GM13977 (cell line): ENCODE measurements around the gene CSTF2.

Experiments used
- DNase-seq: peaks from one replicate; pipeline ENCODE4 v3.0.0; 2012; ENCODE audit warnings: low spot score
- in situ Hi-C: fragments of 300-500 bp; cut with MboI; formaldehyde crosslinking; loops from one replicate; pipeline ENCODE4 v1.12.0; 2022; ENCODE audit warnings: low sequenced_read_pairs, low pct_unique_long_range_greater_than_20kb, mixed read lengths, inconsistent platforms; ENCODE audit not compliant: unreplicated experiment
- TF ChIP-seq, protein P1 (sequence below): IDR thresholded peaks from 2 replicates; pipeline ENCODE4 v1.5.1; 2012; ENCODE audit warnings: mild to moderate bottlenecking, control low read depth; ENCODE audit not compliant: insufficient read depth; ENCODE audit errors: extremely low read depth, missing control alignments

The CSTF2 gene

DNA sequence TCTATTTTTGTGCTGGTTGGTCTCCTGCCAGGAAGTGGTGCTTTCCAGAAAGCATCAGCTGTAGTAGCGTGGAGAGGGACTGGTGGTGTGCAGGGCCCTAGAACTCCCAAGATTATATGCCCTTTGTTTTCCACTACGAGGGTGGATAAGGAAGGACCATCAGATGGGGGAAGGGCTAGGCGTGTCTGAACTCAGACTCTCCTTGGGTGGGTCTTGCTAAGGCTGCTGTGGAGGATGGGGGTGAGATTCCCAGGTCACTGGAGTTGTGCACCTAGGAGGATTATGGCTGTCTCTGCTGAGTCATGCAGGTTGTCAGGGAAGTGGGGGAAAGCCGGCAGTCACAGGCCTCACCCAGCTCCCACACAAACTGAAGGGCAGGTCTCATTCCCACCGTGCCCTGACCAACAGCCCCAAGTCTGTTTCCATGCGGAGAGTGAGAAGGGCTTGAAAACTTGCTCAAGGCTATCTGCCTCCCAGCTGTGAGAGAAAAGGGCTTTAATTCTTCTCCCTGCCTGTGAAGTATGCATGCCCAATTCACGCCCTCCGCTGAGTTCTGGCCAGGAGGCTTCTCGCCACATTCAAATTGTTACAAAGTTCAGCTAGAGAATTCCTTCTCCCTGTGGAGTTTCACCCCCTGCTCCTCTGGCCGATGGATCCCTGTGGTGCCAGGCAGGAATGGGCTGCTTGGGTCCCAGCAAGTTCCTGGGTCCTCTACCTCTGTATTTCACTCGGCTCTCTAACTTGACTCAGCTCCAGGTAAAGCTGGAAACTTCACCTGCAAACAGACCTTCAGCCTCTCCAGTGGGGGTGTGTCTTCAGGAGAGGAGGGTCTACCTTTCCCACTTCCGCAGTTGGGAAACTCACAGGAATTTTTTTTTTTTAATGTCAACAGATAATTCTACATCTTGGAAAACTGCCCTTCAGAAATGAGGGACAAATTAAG, 7.7 kb upstream of the CSTF2 start:
- in situ Hi-C loops: no loop called here
- TF ChIP-seq, protein P1, sequence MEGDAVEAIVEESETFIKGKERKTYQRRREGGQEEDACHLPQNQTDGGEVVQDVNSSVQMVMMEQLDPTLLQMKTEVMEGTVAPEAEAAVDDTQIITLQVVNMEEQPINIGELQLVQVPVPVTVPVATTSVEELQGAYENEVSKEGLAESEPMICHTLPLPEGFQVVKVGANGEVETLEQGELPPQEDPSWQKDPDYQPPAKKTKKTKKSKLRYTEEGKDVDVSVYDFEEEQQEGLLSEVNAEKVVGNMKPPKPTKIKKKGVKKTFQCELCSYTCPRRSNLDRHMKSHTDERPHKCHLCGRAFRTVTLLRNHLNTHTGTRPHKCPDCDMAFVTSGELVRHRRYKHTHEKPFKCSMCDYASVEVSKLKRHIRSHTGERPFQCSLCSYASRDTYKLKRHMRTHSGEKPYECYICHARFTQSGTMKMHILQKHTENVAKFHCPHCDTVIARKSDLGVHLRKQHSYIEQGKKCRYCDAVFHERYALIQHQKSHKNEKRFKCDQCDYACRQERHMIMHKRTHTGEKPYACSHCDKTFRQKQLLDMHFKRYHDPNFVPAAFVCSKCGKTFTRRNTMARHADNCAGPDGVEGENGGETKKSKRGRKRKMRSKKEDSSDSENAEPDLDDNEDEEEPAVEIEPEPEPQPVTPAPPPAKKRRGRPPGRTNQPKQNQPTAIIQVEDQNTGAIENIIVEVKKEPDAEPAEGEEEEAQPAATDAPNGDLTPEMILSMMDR: no peak
- DNase-seq: no peak

DNA sequence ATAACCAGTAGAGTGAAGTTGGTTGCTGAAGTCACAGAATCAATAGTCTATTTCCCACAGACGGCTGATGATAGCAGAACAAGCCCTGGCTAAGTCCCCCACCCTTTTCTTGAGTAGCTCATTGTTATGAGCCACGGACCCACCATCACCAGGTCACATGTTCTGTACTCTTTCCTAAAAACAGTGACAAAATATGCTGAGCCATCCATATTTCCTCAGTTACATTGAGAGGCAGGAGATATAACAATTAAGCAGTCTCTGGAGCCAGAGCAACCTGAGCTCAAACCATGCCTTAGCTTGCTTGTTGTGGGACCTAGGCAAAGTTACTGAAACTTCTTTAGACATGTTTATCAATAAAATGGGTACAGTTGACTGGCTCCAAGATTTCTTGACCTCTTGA, 2.9 kb upstream of the CSTF2 start:
- DNase-seq: no peak
- TF ChIP-seq, protein P1: no peak
- in situ Hi-C loops: no loop called here

DNA sequence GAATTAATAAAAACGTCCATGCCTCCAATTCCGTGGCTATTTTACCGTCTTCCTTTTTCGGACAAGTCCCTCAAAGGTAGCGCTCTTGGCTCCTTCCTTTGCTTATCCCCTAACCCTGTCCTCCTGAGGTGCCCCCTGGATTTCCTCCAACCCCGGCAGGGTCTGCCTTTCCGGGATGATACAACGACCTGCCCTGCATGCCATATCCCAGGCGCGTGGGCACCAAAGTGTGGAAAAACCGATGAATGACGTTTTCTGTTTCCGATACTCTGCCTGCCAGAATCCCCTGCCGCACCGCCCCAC, 706 bp upstream of the CSTF2 start:
- TF ChIP-seq, protein P1: no peak
- no peak for DNase-seq
- in situ Hi-C loops: no loop called here

GRCh38 chrX:100829730-100830129, 9.5 kb downstream of the CSTF2 start:
- TF ChIP-seq, protein P1: no peak
- DNase-seq: no peak
- in situ Hi-C loops: no loop called here

- no peak for DNase-seq
- in situ Hi-C loops: no loop called here
These were observed 10.0 kb downstream of the CSTF2 start for GRCh38 chrX:100830143-100830542.

DNA sequence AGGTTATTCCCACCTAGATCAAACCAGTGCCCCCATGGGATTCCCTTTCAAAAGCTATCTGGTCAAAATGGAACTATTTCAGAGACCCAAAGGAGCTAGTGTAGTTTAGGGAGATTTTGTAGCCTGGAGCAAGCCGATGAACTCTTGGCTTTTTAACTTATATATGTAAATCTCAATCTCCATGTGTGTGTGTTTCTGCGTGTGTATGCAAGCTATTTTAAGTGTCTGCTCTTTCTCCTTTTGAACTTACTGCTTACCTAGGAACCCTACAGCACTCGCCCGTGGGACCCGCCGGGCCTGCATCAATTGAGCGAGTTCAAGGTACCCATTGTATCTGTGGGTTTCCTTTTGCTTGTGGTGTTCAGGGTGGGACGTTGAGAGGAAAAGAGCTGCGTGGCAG, 10.4 kb downstream of the CSTF2 start:
- TF ChIP-seq, protein P1: no peak
- in situ Hi-C loops: no loop called here
- no peak for DNase-seq

More at GRCh38 chrX:100830143-100830542, 10.0 kb downstream of the CSTF2 start:
- TF ChIP-seq, protein P1: no peak
